Ectodermal cell (in vitro differentiated cells): ENCODE measurements around the gene ZFYVE28.
"Not testable (repeated sequence)": the region's sequence is repeated elsewhere in the genome, so short reads cannot be mapped to it uniquely, and the experiment has no call there.

Source experiments
- H3K27ac ChIP-seq: 2 replicates; pipeline ENCODE4 v1.7.0; 2013; ENCODE audit warnings: mild to moderate bottlenecking, low read depth, low read length; ENCODE audit not compliant: insufficient read depth, poor library complexity, severe bottlenecking
- H3K27me3 ChIP-seq: 2 replicates; pipeline ENCODE4 v1.7.0; 2013; ENCODE audit warnings: mild to moderate bottlenecking, low read length; ENCODE audit not compliant: insufficient read depth, control insufficient read depth, poor library complexity, severe bottlenecking
- H3K36me3 ChIP-seq: one replicate; pipeline ENCODE4 v1.7.0; 2013; ENCODE audit warnings: low read length; ENCODE audit not compliant: control insufficient read depth, insufficient read depth
- H3K4me1 ChIP-seq: one replicate; pipeline ENCODE4 v1.7.0; 2013; ENCODE audit warnings: low read length; ENCODE audit not compliant: control insufficient read depth, insufficient read depth
- H3K4me3 ChIP-seq: 2 replicates; pipeline ENCODE4 v1.7.0; 2013; ENCODE audit warnings: low read depth, low read length, control low read depth; ENCODE audit not compliant: insufficient read depth
- H3K9me3 ChIP-seq: 2 replicates; pipeline ENCODE4 v1.7.0; 2013; ENCODE audit warnings: mild to moderate bottlenecking, low read length, moderate library complexity; ENCODE audit not compliant: control insufficient read depth
- WGBS, 2 experiments: methylation state at CpG; one replicate each; pipeline ENCODE4 v1.1.7; 2013; ENCODE audit warnings: missing lambda C conversion rate in 2 of 2; 5-methylcytosine and 5-hydroxymethylcytosine counted together

Gene ZFYVE28

DNA sequence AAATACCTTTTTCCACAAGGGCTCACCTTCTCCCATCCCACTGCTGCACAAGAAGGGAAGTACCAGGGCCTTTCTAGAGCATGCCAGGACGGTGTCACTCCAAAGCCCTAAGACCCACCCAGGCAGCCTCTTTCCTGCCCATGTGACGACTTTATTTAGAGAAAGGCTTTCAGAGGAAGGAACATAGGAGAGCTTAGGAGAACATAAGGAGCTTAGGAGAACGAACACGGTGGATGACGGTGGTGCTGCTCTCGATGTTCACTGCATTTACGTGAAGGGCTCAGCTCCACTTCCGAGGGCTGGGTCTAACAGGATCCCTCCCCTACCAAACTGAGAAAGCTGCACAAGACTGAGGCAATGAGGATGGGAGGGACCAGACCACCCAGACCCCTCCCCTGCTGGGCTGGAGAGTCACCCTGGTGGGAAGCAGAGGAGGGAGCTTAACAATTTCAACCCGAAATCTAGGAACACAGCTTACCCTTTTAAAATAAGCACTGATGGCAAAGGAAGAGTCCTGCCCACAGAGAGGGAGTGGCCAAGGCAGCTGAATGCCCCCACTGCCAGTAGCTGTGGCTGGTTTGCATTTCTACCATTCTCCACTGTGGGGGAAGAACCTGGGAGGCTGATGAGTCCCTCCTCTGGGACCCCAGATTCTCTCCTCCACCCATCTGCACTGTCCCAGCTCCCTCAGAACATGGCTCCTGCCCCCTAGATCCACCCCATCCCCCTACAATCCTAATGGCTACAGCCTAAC lies 29.8 kb downstream of the ZFYVE28 start:
- 83 to 84% methylated on average over 9 of the region's 9 CpGs for WGBS, 2 experiments
- Histone ChIP-seq H3K4me3 (no peak overlapping the region), H3K9me3 (no peaks in the 10 kb centered on the region), H3K27ac (no peak overlapping the region), H3K4me1 (peaks cover 51% of the 10 kb centered on the region), H3K36me3 (no peaks in the 10 kb centered on the region), H3K27me3 (peaks cover 29% of the 10 kb centered on the region)

DNA sequence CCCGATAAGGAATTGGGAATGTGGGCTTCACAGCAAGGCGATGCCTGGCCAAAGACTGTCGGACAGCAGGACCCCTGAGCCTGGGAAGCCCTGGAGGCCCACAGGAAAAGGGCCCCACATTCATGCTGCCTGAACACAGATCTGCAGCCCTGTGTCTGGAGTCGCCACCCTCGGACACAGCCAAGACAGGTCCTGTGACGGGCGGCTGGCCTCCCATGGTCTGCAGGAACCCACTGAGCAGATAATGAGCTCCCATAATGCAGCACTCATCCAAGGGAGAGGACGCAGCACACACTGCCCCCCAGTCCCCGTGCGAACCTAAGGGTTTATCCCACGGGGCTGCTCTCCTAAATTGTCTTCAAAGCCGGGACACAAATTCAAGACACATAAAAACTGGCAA lies 30.6 kb downstream of the ZFYVE28 start:
- Histone ChIP-seq H3K27me3 (peaks cover 21% of the 10 kb centered on the region), H3K4me3 (no peak overlapping the region), H3K9me3 (no peaks in the 10 kb centered on the region), H3K4me1 (peaks cover 47% of the 10 kb centered on the region), H3K36me3 (no peaks in the 10 kb centered on the region), H3K27ac (no peak overlapping the region)
- WGBS, 2 experiments: 90 to 92% methylated on average over 12 of the region's 12 CpGs

DNA sequence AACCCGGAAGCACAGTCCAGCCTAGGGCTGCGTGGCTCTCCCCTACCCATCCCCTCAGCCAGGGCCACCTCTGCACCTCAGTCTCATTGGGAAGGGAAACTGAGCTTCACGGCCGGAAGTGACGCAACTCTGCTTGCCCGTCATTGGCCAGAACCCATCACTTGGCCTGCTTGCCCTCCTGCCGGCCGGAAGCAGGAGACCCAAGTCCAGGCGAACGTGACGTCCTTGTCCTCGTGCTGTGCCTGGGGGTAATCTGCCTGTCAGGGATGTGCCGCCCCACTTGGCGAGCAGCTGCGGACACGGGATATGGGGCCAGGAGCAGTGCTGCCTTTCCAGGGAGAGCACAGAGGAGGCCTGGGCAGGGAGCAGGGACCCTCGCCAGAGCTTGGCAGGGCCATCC lies 31.2 kb downstream of the ZFYVE28 start:
- 94 to 96% methylated on average over 17 of the region's 17 CpGs for WGBS, 2 experiments
- no peak overlapping the region for H3K4me3 ChIP-seq
- peaks cover 21% of the 10 kb centered on the region for H3K27me3 ChIP-seq
- H3K27ac ChIP-seq: no peak overlapping the region
- no peaks in the 10 kb centered on the region for H3K9me3 ChIP-seq
- no peaks in the 10 kb centered on the region for H3K36me3 ChIP-seq
- peaks cover 47% of the 10 kb centered on the region for H3K4me1 ChIP-seq

DNA sequence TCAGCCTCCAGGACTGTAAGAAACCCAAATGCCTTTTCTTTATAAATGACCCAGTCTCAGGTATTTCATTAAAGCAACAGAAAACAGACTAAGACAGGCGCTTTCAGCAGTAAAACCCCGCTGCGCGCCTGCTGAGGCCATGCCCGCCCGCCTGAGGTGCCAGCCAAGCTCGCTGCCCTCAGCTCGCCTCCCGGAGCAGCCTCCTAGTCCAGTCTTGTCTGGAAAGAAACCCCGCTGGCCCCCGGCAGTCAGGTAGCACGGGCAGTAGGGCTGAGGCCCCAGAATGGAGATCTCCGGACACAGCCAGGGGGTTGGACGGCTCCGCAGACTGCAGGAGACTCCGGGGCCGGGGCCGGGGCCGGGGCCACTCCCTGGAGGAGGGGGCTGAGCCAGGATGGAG lies 31.7 kb downstream of the ZFYVE28 start:
- H3K9me3 ChIP-seq: no peaks in the 10 kb centered on the region
- peaks cover 21% of the 10 kb centered on the region for H3K27me3 ChIP-seq
- WGBS, 2 experiments: 92 to 94% methylated on average over 19 of the region's 19 CpGs
- no peaks in the 10 kb centered on the region for H3K36me3 ChIP-seq
- H3K4me3 ChIP-seq: no peak overlapping the region
- peaks cover 47% of the 10 kb centered on the region for H3K4me1 ChIP-seq
- no peak overlapping the region for H3K27ac ChIP-seq

DNA sequence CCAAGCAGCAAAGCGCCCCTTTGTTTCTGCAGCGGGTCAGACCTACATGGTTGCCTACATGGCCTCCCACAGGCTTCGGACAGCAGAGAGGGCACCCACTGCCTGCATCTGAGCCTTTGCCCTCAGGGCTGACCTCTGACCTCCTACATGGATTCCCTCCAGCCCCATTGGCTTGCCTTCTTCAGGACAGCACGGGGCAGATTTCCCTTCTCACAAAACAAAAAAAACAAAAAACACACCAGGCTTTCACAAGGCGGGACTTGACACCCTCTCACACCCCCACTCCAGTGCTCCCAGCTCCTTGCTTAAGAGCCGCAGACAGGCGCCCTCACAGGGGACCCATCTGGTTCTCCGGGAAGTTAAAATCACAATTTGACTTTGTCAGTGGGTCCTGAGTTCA lies 32.9 kb downstream of the ZFYVE28 start:
- no peaks in the 10 kb centered on the region for H3K9me3 ChIP-seq
- 73 to 76% methylated on average over 8 of the region's 8 CpGs for WGBS, 2 experiments
- H3K4me1 ChIP-seq: peaks cover 40% of the 10 kb centered on the region
- no peak overlapping the region for H3K27ac ChIP-seq
- H3K36me3 ChIP-seq: no peaks in the 10 kb centered on the region
- peaks cover 10% of the 10 kb centered on the region for H3K27me3 ChIP-seq
- H3K4me3 ChIP-seq: no peak overlapping the region

DNA sequence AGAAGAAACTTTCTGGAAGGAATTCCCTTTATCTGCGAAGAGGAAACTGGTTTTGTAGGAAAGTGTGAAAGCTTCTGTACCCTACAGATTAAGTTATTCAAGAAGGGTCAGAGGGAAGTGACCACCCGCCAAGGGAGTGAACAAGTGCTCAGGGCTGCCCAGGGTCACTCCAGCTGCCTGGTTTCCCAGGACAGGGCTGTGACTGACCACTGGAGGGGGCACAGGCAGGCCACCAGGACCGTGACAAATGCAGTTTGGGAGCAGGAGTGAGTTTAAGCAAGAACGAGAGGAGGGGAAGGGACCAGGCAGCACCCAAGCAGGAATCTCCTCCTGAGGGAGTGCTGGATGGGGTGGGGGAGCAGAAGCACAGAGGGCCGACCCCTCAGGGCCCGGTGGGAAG lies 34.2 kb downstream of the ZFYVE28 start:
- 72 to 73% methylated on average over 6 of the region's 6 CpGs for WGBS, 2 experiments
- H3K4me3 ChIP-seq: no peak overlapping the region

DNA sequence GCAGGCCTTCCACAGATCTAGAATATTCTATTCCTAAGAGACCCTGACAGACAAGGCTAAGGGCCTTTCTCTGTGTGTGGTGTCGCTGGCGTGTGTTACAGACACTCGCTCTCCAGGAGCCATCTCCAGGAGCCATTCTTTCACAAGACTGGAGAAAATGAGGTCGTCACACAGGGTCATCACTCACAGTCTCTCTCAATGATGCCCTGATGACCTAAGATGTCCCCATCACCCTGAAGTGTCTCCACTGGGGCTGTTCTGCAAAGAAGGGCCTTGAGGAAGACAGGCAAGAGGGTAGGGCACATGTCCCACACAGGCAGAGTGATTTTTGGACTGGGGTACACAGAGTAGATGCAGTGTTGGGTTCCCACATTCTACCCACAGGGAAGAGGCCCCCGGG lies 34.7 kb downstream of the ZFYVE28 start:
- H3K27me3 ChIP-seq: no peaks in the 10 kb centered on the region
- WGBS, 2 experiments: 91 to 92% methylated on average over 5 of the region's 5 CpGs
- H3K36me3 ChIP-seq: no peaks in the 10 kb centered on the region
- H3K4me1 ChIP-seq: peaks cover 29% of the 10 kb centered on the region
- no peak overlapping the region for H3K27ac ChIP-seq
- H3K4me3 ChIP-seq: no peak overlapping the region
- H3K9me3 ChIP-seq: no peaks in the 10 kb centered on the region

More for the DNA sequence above, 34.2 kb downstream of the ZFYVE28 start:
- Histone ChIP-seq H3K36me3 (no peaks in the 10 kb centered on the region), H3K27ac (no peak overlapping the region), H3K9me3 (no peaks in the 10 kb centered on the region), H3K27me3 (no peaks in the 10 kb centered on the region), H3K4me1 (peaks cover 30% of the 10 kb centered on the region)

DNA sequence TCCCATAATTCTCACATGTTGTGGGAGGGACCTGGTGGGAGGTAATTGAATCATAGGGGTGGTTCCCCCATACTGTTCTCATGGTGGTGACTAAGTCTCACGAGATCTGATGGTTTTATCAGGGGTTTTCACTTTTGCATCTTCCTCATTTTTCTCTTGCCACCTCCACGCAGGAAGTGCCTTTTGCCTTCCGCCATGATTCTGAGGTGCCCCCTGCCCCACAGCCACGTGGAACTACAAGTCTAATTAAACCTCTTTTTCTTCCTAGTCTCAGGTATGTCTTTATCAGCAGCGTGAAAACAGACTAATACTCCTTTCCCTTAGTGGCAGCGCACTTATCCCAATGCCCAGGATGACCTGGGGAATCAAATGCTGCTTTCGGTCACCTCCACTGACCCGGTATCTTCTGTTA lies 35.2 kb downstream of the ZFYVE28 start:
- H3K27me3 ChIP-seq, H3K4me3 ChIP-seq, H3K9me3 ChIP-seq, H3K27ac ChIP-seq, H3K36me3 ChIP-seq: not testable (repeated sequence)
- WGBS, 2 experiments: 93 to 94% methylated on average over 8 of the region's 8 CpGs
- H3K4me1 ChIP-seq: peaks cover 24% of the 10 kb centered on the region

DNA sequence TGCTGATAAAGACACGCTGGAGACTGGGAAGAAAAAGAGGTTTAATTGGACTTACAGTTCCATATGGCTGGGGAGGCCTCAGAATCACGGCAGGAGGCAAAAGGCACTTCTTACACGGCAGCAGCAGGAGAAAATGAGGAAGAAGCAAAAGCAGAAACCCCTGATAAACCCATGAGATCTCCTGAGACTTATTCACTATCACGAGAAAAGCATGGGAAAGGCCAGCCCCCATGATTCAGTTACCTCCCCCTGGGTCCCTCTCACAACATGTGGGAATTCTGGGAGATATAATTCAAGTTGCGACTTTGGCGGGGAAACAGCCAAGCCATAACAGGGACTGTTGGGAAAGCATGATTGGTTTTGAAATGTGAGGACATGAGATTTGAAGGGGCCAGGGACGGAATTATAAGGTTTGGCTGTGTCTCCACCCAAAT lies 35.7 kb downstream of the ZFYVE28 start:
- WGBS, 2 experiments: 93 to 95% methylated on average over 7 of the region's 7 CpGs
- not testable (repeated sequence) for H3K27me3 ChIP-seq, H3K27ac ChIP-seq

DNA sequence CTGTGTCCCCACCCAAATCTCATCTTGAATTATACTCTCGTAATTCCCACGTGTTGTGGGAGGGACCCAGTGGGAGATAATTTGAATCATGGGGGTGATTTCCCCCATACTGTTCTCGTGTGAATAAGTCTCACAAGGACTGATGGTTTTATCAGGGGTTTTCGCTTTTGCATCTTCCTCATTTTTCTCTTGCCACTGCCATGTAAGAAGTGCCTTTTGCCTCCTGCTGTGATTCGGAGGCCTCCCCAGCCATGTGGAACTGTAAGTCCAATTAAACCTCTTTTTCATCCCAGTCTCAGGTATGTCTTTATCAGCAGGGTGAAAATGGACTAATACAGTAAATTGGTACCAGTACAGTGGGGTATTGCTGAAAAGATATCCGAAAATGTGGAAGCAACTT lies 37.9 kb downstream of the ZFYVE28 start:
- not testable (repeated sequence) for H3K27ac ChIP-seq, H3K9me3 ChIP-seq, H3K4me3 ChIP-seq, H3K36me3 ChIP-seq, H3K27me3 ChIP-seq
- WGBS, 2 experiments: 87 to 90% methylated on average over 6 of the region's 6 CpGs
- H3K4me1 ChIP-seq: peaks cover 17% of the 10 kb centered on the region

More for the DNA sequence above, 35.7 kb downstream of the ZFYVE28 start:
- not testable (repeated sequence) for H3K4me3 ChIP-seq, H3K9me3 ChIP-seq, H3K36me3 ChIP-seq
- H3K4me1 ChIP-seq: peaks cover 21% of the 10 kb centered on the region
